ENCODE results near the gene HOXC9.
A peak's percentile ranks its signal among the peaks of the same experiment; 100 is the strongest.

Gene HOXC9

GRCh38 chr12:53984901-53985691 lies 14.9 kb upstream of the HOXC9 start, which contains the start of gene HOXC10 (continued):
- TF ChIP-seq ZNF580 (tag by site-specific recombination; IDR thresholded peaks at IDR 0.05) (no peak), ZNF48 (tag by site-specific recombination; IDR thresholded peaks at IDR 0.05) (no peak), ZNF768 (tag by site-specific recombination; IDR thresholded peaks at IDR 0.05) (no peak), ZNF660 (tag by site-specific recombination; IDR thresholded peaks at IDR 0.05) (peak; percentile 76; the same call in 1 of the 2 replicates), ZNF555 (tag by site-specific recombination; conservative IDR thresholded peaks at IDR 0.05) (no peak), ZNF10 (tag by site-specific recombination; IDR thresholded peaks at IDR 0.05) (no peak), ZNF174 (tag by site-specific recombination; IDR thresholded peaks at IDR 0.05) (no peak), ZBTB1 (tag by site-specific recombination; IDR thresholded peaks at IDR 0.05) (no peak), ZNF221 (tag by site-specific recombination; IDR thresholded peaks at IDR 0.05; ENCODE audit: borderline replicate concordance) (no peak), ZIC2 (tag by site-specific recombination; IDR thresholded peaks at IDR 0.05) (no peak), ZBTB20 (tag by site-specific recombination; IDR thresholded peaks at IDR 0.05) (no peak), ZNF19 (tag by site-specific recombination; IDR thresholded peaks at IDR 0.05; ENCODE audit: low read depth) (no peak), KLF8 (tag by site-specific recombination; IDR thresholded peaks at IDR 0.05) (peak; percentile 54; the same call in 1 of the 2 replicates), INSM2 (tag by site-specific recombination; IDR thresholded peaks at IDR 0.05) (peak; percentile 71), OVOL3 (tag by site-specific recombination; IDR thresholded peaks at IDR 0.05) (no peak), ZNF692 (tag by site-specific recombination; IDR thresholded peaks at IDR 0.05) (0 out of 2 replicates have a peak, but pooled peaks have one; percentile 36), ZNF114 (tag by site-specific recombination; IDR thresholded peaks at IDR 0.05) (no peak), ZBTB8A (tag by site-specific recombination; IDR thresholded peaks at IDR 0.05) (0 out of 2 replicates have a peak, but pooled peaks have one; percentile 25), SCRT1 (tag by site-specific recombination; IDR thresholded peaks at IDR 0.05; ENCODE audit: borderline replicate concordance) (peak; percentile 72; the same call in 1 of the 2 replicates), ZNF473 (tag by site-specific recombination; IDR thresholded peaks at IDR 0.05) (no peak), ZNF175 (tag by site-specific recombination; IDR thresholded peaks at IDR 0.05) (no peak), ZNF302 (tag by site-specific recombination; IDR thresholded peaks at IDR 0.05; ENCODE audit: low read depth) (no peak), CTCF (tag by site-specific recombination; IDR thresholded peaks at IDR 0.05) (peak; percentile 81), ZNF404 (tag by site-specific recombination; IDR thresholded peaks at IDR 0.05) (no peak), PRDM1 (tag by site-specific recombination; IDR thresholded peaks at IDR 0.05) (no peak)
- TF ChIP-seq, protein P1, sequence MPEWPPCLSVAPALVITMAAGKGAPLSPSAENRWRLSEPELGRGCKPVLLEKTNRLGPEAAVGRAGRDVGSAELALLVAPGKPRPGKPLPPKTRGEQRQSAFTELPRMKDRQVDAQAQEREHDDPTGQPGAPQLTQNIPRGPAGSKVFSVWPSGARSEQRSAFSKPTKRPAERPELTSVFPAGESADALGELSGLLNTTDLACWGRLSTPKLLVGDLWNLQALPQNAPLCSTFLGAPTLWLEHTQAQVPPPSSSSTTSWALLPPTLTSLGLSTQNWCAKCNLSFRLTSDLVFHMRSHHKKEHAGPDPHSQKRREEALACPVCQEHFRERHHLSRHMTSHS (tag by site-specific recombination; IDR thresholded peaks at IDR 0.05) = no peak
- TF ChIP-seq, protein P2, sequence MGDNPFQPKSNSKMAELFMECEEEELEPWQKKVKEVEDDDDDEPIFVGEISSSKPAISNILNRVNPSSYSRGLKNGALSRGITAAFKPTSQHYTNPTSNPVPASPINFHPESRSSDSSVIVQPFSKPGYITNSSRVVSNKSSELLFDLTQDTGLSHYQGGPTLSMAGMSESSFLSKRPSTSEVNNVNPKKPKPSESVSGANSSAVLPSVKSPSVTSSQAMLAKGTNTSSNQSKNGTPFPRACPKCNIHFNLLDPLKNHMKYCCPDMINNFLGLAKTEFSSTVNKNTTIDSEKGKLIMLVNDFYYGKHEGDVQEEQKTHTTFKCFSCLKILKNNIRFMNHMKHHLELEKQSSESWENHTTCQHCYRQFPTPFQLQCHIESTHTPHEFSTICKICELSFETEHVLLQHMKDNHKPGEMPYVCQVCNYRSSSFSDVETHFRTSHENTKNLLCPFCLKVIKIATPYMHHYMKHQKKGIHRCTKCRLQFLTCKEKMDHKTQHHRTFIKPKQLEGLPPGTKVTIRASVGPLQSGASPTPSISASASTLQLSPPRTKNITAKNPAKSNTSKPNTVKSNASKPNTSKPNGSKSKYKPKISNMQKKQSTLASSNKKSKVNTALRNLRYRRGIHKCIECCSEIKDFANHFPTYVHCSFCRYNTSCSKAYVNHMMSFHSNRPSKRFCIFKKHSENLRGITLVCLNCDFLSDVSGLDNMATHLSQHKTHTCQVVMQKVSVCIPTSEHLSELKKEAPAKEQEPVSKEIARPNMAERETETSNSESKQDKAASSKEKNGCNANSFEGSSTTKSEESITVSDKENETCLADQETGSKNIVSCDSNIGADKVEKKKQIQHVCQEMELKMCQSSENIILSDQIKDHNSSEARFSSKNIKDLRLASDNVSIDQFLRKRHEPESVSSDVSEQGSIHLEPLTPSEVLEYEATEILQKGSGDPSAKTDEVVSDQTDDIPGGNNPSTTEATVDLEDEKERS (tag by site-specific recombination; IDR thresholded peaks at IDR 0.05) = no peak
- TF ChIP-seq, protein P3, sequence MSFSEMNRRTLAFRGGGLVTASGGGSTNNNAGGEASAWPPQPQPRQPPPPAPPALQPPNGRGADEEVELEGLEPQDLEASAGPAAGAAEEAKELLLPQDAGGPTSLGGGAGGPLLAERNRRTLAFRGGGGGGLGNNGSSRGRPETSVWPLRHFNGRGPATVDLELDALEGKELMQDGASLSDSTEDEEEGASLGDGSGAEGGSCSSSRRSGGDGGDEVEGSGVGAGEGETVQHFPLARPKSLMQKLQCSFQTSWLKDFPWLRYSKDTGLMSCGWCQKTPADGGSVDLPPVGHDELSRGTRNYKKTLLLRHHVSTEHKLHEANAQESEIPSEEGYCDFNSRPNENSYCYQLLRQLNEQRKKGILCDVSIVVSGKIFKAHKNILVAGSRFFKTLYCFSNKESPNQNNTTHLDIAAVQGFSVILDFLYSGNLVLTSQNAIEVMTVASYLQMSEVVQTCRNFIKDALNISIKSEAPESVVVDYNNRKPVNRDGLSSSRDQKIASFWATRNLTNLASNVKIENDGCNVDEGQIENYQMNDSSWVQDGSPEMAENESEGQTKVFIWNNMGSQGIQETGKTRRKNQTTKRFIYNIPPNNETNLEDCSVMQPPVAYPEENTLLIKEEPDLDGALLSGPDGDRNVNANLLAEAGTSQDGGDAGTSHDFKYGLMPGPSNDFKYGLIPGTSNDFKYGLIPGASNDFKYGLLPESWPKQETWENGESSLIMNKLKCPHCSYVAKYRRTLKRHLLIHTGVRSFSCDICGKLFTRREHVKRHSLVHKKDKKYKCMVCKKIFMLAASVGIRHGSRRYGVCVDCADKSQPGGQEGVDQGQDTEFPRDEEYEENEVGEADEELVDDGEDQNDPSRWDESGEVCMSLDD (tag by site-specific recombination; IDR thresholded peaks at IDR 0.05) = no peak

Measured in HEK293 (cell line).